GM13977 (cell line): Measurements from ENCODE around the gene MICAL1.
"Not testable (repeated sequence)": the region's sequence is repeated elsewhere in the genome, so short reads cannot be mapped to it uniquely, and the experiment has no call there.

Experiments used
- DNase-seq: peaks from one replicate; pipeline ENCODE4 v3.0.0; 2012; ENCODE audit warnings: low spot score
- CTCF ChIP-seq: IDR thresholded peaks from 2 replicates; pipeline ENCODE4 v1.5.1; 2012; ENCODE audit warnings: mild to moderate bottlenecking, control low read depth; ENCODE audit not compliant: insufficient read depth; ENCODE audit errors: extremely low read depth, missing control alignments
- in situ Hi-C: fragments of 300-500 bp; cut with MboI; formaldehyde crosslinking; loops from one replicate; pipeline ENCODE4 v1.12.0; 2022; ENCODE audit warnings: low sequenced_read_pairs, low pct_unique_long_range_greater_than_20kb, mixed read lengths, inconsistent platforms; ENCODE audit not compliant: unreplicated experiment

Gene MICAL1

DNA sequence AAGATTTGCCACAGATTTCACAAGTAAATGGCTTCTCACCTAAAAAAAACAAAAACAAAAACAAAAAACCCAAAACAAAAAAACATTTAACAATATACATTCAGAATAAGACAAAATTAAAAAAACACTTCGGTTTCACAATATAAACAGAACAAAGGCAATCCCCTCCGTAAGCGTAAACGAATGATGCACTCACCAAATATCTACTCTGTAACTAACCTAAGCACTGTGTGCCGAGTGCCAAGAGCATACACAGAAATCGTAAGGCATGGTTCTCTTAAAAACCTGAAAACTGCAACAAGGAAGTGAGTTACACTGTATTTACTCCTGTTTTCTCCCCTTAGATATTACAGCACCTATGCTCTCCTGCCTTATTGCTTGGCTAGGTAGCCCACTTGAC lies 12.1 kb upstream of the MICAL1 start:
- no peak for TF ChIP-seq CTCF
- DNase-seq, result no peak
- in situ Hi-C loops, result no loop called here

DNA sequence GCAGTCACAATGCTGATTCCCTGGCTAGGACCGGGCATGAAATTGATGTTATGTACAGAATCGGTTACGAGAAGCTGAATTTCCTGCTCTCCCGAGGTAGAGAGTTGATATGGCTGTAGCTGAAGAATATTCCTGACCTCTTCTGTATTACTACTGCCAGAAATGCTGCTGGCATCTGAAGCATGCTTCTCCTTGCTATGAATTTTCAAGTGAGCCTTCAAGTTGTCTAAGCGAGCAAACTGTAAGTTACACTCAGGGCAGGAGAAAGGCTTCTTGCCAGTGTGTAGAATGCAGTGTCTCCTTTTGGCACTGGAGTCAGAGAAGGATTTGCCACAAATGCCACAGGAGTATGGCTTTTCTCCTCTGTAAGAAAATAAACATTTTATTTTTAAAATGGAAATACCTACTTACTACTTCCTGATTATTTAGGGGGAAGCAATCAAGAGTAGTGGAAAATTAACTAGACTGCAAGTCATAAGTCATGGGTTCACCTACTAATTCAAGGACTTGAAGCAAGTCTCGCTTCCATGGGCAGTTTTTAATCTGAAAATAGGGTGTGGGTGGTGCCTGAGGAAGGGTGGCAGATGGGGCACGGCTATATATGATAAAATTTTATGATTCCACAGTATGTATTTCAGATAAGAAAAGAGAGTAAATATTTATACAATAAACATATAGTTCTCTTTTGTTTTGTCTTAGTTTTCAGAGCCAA lies 10.8 kb upstream of the MICAL1 start:
- in situ Hi-C loops, result no loop called here
- TF ChIP-seq CTCF, result no peak
- DNase-seq, result no peak

- TF ChIP-seq CTCF, result no peak
- no peak for DNase-seq
- in situ Hi-C loops, result no loop called here
Observed at GRCh38 chr6:109465772-109466171, 10.2 kb upstream of the MICAL1 start.

- TF ChIP-seq CTCF, result no peak
- in situ Hi-C loops, result no loop called here
- no peak for DNase-seq
Observed at GRCh38 chr6:109461733-109462526, 6.4 kb upstream of the MICAL1 start.

DNA sequence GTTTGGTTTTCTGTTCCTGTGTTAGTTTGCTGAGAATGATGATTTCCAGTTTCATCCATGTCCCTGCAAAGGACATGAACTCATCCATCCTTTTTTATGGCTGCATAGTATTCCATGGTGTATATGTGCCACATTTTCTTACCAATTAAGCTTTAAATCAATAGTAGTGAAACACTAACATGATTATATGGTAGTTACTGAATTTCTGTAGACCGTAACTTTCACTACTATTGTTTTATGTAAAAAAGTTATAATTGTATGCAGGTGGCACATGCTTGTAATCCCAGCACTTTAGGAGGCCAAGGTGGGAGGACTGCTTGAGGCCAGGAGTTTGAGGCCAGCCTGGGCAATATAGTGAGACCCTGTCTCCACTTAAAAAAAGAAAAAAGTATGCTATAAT lies 5.6 kb upstream of the MICAL1 start:
- in situ Hi-C loops, result not testable (repeated sequence)

GRCh38 chr6:109460161-109460829 lies 4.7 kb upstream of the MICAL1 start:
- no peak for TF ChIP-seq CTCF
- in situ Hi-C loops, result no loop called here
- DNase-seq, result no peak

More for the DNA sequence above, 5.6 kb upstream of the MICAL1 start:
- DNase-seq, result not testable (repeated sequence)
